GM21381 (cell line): ENCODE measurements around the gene MS4A4E.
A peak's percentile ranks its signal among the peaks of the same experiment; 100 is the strongest.
"Not testable (repeated sequence)": the region's sequence is repeated elsewhere in the genome, so short reads cannot be mapped to it uniquely, and the experiment has no call there.

ENCODE experiments used
- ATAC-seq: cut with Tn5 transposase; IDR thresholded peaks from one replicate; pipeline ENCODE4 v1.9.1; 2021; ENCODE audit warnings: mild to moderate bottlenecking, moderate library complexity; ENCODE audit not compliant: unreplicated experiment

MS4A4E gene

GRCh38 chr11:60222141-60222540 lies 20.8 kb downstream of the MS4A4E start:
- ATAC-seq = no peak

GRCh38 chr11:60221692-60222091 lies 21.2 kb downstream of the MS4A4E start:
- no peak for ATAC-seq

- no peak for ATAC-seq
These were observed 21.8 kb downstream of the MS4A4E start for GRCh38 chr11:60221181-60221580.

DNA sequence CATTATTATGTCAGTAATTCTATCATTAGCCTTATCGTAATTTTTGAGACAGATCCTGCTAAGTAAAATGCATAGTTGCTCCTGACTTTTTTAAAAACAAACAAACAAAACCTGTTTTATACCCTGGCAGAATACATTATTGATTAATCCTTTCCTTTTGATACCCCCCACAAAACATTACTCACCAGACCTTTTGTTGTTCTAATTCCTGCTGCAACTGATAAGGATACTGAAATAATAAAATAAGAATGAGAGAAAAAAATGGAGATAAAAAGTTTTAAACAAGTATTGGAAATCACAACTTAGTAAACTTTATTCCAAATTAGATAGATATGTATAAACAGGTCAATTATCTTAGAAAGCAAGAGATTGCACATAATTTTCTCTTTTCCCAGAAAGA lies 28.6 kb downstream of the MS4A4E start:
- ATAC-seq = no peak

DNA sequence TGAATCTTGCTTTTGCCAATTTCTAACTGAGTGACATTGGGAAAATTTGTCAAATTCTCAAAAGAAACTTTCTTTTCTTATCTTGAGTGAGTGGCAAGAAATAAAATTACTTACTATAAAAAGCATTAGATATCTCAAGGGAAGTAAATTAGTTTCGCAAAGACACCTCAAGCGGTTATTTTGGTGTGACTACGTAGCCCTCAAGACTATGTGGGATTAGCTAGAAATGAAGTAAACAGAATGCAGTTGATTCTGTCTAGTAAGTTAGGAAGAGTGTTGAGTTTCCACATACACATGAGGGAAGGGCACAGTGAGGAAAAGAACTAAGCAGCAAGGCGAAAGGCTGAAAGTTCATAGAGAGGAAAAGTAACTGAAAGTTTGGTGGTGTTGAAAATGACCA lies 31.7 kb downstream of the MS4A4E start:
- ATAC-seq = no peak

- ATAC-seq = no peak
These were observed 33.0 kb downstream of the MS4A4E start for GRCh38 chr11:60209977-60210376.

DNA sequence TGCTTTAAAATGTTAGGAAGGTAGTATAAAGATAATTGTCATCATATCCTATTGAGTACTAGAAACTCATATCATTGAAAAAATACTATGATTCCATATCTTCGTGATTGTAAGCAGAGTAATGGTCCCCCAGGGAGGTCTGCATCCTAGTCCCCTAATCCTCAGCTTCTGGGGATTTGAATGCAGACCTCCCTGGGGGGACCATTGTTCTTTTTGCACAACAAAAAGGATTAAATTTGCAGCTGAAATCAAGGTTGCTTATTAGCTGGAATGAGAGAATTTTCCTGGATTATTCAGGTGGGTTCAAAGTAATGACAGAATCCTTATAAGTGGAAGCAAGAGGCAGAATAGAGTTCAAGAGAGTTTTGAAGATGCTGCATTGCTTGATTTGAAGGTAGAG lies 34.0 kb downstream of the MS4A4E start:
- no peak for ATAC-seq

DNA sequence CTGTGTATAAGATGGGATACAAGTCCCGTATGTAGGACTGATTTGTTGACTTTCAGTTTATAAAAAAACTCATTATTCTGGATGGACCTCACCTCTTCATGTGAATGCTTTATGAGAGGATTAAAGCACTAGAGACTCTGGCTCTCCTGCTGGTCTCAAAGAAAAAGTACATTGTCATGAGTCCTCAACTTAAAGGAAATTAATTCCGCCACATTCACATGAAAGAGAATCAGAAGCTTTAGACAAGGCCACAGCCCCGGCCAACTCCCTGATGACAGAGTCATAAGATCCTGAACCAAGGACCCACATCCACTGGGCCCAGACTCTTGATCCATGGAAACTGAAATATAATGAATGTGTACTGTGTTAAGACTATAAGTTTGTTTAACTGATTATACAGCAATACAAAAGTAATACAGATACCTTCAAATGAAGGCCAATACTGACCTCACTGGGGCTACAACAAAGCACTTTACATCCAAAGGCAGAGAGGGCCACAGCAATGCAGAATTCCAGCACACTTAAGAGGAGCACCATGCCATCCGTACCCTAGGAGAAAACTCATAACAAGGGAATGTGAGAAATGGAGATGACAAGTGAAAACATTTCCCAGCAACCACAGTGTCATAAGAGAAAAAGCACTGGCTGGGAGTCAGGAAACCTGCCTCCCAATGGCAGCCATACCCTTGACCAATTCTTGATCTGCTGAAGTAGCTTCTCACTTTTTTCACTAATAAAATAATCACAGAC lies 34.6 kb downstream of the MS4A4E start:
- no peak for ATAC-seq

DNA sequence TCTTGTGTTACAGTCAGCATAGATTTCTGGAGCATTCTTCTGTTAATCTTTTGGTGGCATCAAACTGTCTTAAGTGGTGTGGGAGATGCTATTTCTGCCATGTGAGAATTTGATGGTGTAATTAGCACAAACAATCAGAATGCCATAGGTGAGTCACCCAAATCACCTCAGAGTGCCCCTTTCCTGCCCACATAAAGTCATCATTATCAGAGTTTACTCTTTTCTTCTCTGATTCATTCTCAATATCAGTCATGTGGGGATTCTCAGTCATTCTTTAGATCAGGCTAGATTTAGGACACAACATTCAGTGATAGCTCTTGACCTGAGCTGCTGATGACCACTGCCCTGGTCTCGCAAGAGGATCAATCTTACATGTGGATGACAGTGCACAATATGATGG lies 36.3 kb downstream of the MS4A4E start:
- no peak for ATAC-seq

- ATAC-seq = no peak
These were observed 38.0 kb downstream of the MS4A4E start for GRCh38 chr11:60204922-60205321.

DNA sequence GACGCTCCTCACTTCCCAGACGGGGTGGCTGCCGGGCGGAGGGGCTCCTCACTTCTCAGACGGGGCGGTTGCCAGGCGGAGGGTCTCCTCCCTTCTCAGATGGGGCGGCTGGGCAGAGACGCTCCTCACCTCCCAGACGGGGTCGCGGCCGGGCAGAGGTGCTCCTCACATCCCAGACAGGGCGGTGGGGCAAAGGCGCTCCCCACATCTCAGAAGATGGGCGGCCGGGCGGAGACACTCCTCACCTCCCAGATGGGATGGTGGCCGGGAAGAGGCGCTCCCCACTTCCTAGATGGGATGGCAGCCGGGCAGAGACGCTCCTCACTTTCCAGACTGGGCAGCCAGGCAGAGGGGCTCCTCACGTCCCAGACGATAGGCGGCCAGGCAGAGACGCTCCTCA lies 41.6 kb downstream of the MS4A4E start:
- not testable (repeated sequence) for ATAC-seq

DNA sequence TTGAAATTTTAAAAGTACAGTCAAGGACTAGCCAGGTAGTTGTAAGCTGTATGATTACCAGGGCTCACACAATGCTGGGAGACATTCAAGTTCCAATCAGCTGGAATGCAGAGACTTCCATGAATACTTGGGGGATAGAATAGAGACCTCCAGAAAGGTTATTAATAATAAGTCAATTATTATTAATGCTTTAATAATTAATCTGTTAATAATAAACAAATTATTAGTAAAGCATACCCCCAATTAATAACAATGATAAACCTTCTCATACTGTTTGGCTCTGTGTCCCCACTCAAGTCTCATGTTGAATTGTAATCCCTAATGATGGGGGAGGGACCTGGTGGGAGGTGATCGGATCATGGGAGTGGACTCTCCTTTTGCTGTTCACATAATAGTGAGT lies 45.5 kb downstream of the MS4A4E start:
- ATAC-seq = no peak

GRCh38 chr11:60195923-60196368 lies 47.0 kb downstream of the MS4A4E start:
- ATAC-seq = no peak

DNA sequence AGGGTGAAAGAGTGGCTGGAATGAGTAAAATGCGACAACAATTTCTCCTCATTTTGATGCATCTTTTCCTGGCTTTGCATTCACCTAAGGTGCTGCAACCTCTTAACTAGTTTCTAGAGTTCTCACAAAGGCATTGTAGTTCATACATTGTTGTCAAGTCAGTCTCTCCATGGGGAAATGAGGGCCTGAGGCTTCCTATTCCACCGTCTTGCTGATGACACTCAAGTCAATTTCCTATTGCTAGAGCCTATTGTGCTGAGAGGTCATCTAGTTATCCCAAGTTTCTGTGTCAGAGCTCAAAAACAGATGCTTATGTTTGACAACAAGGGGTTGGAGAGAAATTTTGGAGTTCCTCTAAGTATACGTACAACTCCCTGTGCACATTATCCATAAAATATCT lies 48.4 kb downstream of the MS4A4E start:
- no peak for ATAC-seq

DNA sequence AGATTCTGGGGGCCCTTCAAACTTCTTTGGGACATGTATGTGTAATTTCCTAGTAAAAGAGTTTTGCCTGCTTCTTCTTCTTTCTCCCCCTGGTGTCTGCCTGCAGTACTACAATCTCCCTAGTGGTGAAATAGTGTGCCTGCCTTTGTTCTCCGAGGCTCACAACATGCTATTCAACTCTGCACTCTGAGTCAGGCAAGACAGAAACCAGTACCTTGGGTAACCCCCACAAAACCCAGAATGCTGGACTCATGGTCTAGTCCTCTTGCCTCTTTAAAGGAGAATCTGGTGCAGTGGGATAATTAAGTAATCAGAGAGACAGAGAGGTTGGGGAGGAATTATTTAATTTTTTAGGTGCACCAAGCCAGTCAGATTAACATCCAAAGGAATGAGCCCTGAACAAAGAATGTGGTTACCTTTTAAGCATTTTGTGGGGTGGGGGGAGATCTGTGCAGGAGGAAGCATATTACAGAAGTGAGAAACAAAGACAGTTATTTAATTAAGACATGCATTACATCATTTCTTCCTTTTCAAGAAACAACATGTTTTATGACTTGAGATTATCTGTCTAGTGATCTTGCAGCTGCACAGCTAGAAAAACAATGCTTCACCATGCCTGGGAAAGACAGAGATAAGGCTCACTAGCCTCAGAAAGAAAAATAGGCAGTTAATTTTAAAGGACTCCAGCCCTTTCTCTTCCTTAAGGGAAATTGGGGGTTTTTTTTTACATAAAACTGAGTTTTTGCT lies 49.1 kb downstream of the MS4A4E start:
- ATAC-seq = peak; percentile 80

DNA sequence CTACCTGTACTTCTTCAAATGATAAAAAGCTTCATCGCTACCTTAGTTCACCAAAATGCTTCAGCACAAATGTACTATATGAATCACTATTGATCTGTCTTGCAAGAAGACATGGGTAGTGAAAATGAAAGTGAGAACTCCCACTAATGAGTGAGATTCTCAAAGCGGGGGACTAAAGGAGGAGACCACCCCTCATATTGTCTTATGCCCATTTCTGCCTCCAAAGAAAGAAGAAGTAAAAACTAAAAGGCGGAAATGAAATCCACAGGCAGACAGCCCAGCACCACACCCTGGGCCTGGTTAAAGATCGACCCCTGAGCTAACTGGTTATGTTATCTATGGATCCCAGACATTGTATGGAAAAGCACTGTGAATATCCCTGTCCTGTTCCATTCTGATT lies 50.4 kb downstream of the MS4A4E start:
- not testable (repeated sequence) for ATAC-seq

- ATAC-seq = not testable (repeated sequence)
These were observed 54.5 kb downstream of the MS4A4E start for GRCh38 chr11:60188481-60188880.

DNA sequence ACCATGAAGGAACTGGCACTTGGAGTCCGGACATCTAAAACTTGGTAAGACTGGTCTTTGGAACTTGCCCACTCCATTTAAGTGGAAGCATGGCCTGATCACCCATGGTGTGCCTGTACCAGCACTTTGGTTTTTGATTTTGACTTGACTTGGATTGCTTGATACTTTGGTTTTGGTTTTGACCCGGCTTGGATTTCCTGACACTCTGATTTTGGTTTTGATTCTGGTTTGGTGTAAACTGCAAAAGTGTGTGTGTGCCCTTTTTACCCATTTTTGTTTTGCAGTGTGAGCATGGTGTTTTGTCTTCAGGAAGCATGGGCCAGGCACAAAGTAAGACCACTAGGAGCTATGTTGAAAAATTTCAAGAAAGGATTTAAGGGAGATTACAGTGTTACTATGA lies 56.8 kb downstream of the MS4A4E start:
- not testable (repeated sequence) for ATAC-seq

- ATAC-seq = not testable (repeated sequence)
These were observed 57.5 kb downstream of the MS4A4E start for GRCh38 chr11:60185512-60185827.

DNA sequence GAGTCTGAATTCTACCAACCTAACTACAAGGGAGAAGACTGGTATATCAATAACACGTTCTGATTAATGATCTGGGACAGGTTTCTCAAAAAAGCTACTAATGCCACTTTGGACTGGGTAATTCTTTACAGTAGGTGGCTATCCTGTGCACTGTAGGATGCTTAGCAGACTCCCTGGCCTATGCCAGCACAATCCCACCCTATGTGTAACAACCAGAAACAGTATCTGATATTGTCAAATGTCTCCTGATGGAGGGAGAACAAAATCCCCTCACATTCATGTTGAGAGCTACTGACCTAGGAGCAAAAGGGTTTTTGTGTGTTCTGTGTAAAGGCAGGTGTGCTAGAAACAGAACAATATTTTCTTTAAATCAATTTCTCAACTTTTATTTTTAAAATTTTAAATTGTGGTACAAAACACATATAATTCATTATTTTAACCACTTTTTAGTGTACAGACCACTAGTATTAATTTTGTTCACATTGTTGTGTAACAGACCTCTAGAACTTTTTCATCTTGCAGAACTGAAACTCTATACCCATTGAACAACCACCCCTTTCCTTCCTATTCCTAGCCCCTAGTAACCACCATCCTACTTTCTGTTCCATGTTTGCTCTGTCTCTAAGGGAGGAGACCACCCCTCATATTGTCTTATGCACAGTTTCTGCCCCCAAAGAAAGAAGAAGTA lies 58.0 kb downstream of the MS4A4E start:
- ATAC-seq = peak; percentile 52

DNA sequence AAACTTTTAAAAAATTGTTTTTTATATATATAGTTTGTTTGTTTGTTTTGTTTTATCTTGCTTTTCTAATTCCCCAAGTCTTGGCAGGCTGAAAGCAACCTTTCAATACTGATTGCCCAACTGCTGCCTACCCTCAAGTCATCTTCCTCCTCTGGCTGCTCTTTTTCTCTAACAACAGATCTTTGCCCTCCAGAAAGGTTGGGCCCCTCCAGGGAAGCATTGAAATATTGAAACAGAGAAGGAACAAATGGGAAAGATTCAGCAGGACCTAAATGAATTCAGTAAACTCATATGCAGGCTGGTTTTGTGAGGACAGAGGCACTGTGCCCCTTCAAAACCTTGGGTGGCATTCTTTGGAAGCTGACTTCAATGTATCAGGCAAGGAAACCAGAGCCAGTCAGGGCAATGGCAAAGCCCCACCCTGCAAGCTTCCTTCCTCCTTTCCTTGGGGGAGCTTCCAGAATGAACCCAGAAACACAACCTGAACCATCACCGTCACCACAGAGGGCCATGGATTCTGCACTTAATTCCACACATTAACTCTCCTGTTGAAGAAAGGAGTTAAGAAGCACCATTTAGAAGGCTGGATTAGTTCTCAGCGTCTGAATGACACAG lies 59.2 kb downstream of the MS4A4E start:
- no peak for ATAC-seq
